Naive thymus-derived CD4-positive, alpha-beta T cell (primary cell): ENCODE results near the gene AGAP9. TPM values are rescaled to one million over a fixed set of nuclear protein-coding genes. Genes with fewer than 3 reads are reported as not detected.
"Not testable (repeated sequence)": the region's sequence is repeated elsewhere in the genome, so short reads cannot be mapped to it uniquely, and the experiment has no call there.

Source experiments
- ATAC-seq: fragments of 150-1000 bp; cut with Tn5 transposase; 2 replicates; pipeline ENCODE4 v1.10.0; 2021; ENCODE audit warnings: mild to moderate bottlenecking, moderate library complexity
- CTCF ChIA-PET: fragments of 350-600 bp; sonication (Branson Sonifier 250); formaldehyde crosslinking; loops from one replicate; lab custom pipeline; 2021; ENCODE audit warnings: antibody characterized with exemption; lab: Charles Lee
- POLR2A ChIA-PET: fragments of 350-600 bp; sonication (Branson Sonifier 250); formaldehyde crosslinking; loops from one replicate; lab custom pipeline; 2021; ENCODE audit warnings: antibody characterized with exemption, inconsistent platforms; lab: Charles Lee
- DNase-seq, 9 donors: peaks; one replicate each; pipeline versions ENCODE4 v3.0.0 to v3.0.0-alpha.2; 2020 to 2022; ENCODE audit warnings: mixed read lengths in 1 of 9
- H3K27ac ChIP-seq: one replicate; pipeline ENCODE4 v1.7.0; 2013; ENCODE audit warnings: mild to moderate bottlenecking, low read depth, low read length, moderate library complexity
- H3K27me3 ChIP-seq, 2 donors: one replicate each; pipeline ENCODE4 v1.7.0; 2013; ENCODE audit warnings: low read length in 2 of 2, mild to moderate bottlenecking in 2 of 2, moderate library complexity in 2 of 2; ENCODE audit not compliant: control insufficient read depth in 2 of 2, insufficient read depth in 2 of 2
- H3K36me3 ChIP-seq, 3 experiments: 1 replicate in 2 of 3; 2 replicates in 1 of 3; pipeline ENCODE4 v1.7.0; 2013; ENCODE audit warnings: low read length in 3 of 3, mild to moderate bottlenecking in 3 of 3, moderate library complexity in 1 of 3; ENCODE audit not compliant: insufficient read depth in 3 of 3, control insufficient read depth in 2 of 3
- H3K4me1 ChIP-seq, 2 donors: one replicate each; pipeline ENCODE4 v1.7.0; 2013; ENCODE audit warnings: low read length in 2 of 2, mild to moderate bottlenecking in 2 of 2, moderate library complexity in 1 of 2; ENCODE audit not compliant: control insufficient read depth in 2 of 2, insufficient read depth in 2 of 2
- H3K4me3 ChIP-seq: 2 replicates; pipeline ENCODE4 v1.7.0; 2013; ENCODE audit warnings: mild to moderate bottlenecking, low read length
- H3K9me3 ChIP-seq, 3 experiments: 1 replicate in 2 of 3; 2 replicates in 1 of 3; pipeline ENCODE4 v1.7.0; 2013; ENCODE audit warnings: low read length in 3 of 3; ENCODE audit not compliant: control insufficient read depth in 2 of 3
- H3K27ac Mint-ChIP-seq, 9 donors: one replicate each; pipeline ENCODE4 v1.8.0; 2020 to 2022; ENCODE audit warnings: mixed read lengths in 9 of 9, mild to moderate bottlenecking in 8 of 9, moderate library complexity in 5 of 9, inconsistent platforms in 2 of 9
- H3K27me3 Mint-ChIP-seq, 5 donors: one replicate each; pipeline ENCODE4 v1.8.0; 2021 to 2022; ENCODE audit warnings: mixed read lengths in 5 of 5, mild to moderate bottlenecking in 1 of 5
- H3K36me3 Mint-ChIP-seq, 5 donors: one replicate each; pipeline ENCODE4 v1.8.0; 2020 to 2022; ENCODE audit warnings: mixed read lengths in 5 of 5, mild to moderate bottlenecking in 3 of 5, inconsistent platforms in 1 of 5
- H3K4me1 Mint-ChIP-seq, 7 donors: one replicate each; pipeline ENCODE4 v1.8.0; 2020 to 2022; ENCODE audit warnings: mixed read lengths in 7 of 7, mild to moderate bottlenecking in 3 of 7, inconsistent platforms in 1 of 7
- H3K4me3 Mint-ChIP-seq, 10 donors: one replicate each; pipeline ENCODE4 v1.8.0; 2020 to 2022; ENCODE audit warnings: mild to moderate bottlenecking in 10 of 10, mixed read lengths in 10 of 10, moderate library complexity in 6 of 10, inconsistent platforms in 2 of 10
- H3K9me3 Mint-ChIP-seq, 11 donors: one replicate each; pipeline ENCODE4 v1.8.0; 2020 to 2022; ENCODE audit warnings: mixed read lengths in 11 of 11, mild to moderate bottlenecking in 4 of 11, inconsistent platforms in 1 of 11, moderate library complexity in 1 of 11
- intact Hi-C, 2 donors: fragments of 100-400 bp; cut with micrococcal nuclease; formaldehyde crosslinking; loops; one replicate each; pipeline ENCODE4 v1.15.1; 2023
- polyA plus RNA-seq, 2 donors: library from polyadenylated mRNA; unstranded; fragments of 300-500 nt; fragmentation: Illumina TruSeq; gene quantifications; one replicate each; pipeline ENCODE4 v1.2.3, GENCODE V29; 2021
- total RNA-seq, 6 experiments: library from RNA in 5 of 6; stranded (reverse) in 5 of 6; gene quantifications; 1 replicate in 5 of 6; 2 replicates in 1 of 6; pipeline ENCODE4 v1.2.3 and lab custom pipeline; 2021 to 2026

The AGAP9 gene
- total RNA-seq (10 to 100 TPM in 4 of 5 experiments, 1 to 10 TPM in 1; 9.7 to 20.4 (median 15.6) TPM), polyA plus RNA-seq (under 1 TPM; 0.19 to 0.91 TPM), total RNA-seq (lab: John Stamatoyannopoulos, UW) (10.5 reads per million, percentile 37 among the genes with 10 or more reads in this experiment)

DNA sequence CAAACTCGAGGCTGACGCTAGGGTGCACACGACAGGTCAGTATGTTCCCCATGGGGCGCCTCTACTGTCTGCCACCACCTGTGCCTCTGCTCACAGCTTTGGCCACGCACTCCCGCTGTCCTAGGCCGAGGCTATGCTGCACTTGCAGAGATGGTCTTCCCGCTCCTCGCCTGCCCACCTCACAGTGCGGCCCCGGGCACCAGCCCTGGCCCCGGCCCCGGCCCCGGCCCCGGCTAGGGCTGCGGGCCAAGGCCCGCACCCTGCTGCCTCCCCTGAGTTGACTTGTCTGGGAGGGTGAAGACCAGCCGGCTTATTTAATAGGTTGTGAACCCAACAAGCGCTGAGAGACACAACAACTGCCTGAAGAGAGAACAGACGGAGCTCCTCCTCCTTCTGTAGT lies at the start of gene AGAP9:
TSS of gene AGAP9 (minus strand) at position 164 of the 400 bp plus-strand sequence. CDS start at position 52, 112 bp downstream.
- POLR2A ChIA-PET, H3K4me3 ChIP-seq, H3K27ac Mint-ChIP-seq, CTCF ChIA-PET, intact Hi-C loops, DNase-seq, H3K4me1 Mint-ChIP-seq, H3K27ac ChIP-seq, H3K27me3 Mint-ChIP-seq, ATAC-seq, H3K36me3 ChIP-seq, H3K27me3 ChIP-seq, H3K9me3 Mint-ChIP-seq, H3K36me3 Mint-ChIP-seq, H3K4me3 Mint-ChIP-seq, H3K9me3 ChIP-seq, H3K4me1 ChIP-seq: not testable (repeated sequence)

- intact Hi-C loops, H3K9me3 ChIP-seq, H3K27me3 ChIP-seq, H3K27me3 Mint-ChIP-seq, POLR2A ChIA-PET, H3K27ac ChIP-seq, H3K4me1 ChIP-seq, H3K4me3 ChIP-seq, H3K27ac Mint-ChIP-seq, ATAC-seq, H3K36me3 Mint-ChIP-seq, DNase-seq, H3K4me3 Mint-ChIP-seq, H3K9me3 Mint-ChIP-seq, CTCF ChIA-PET, H3K4me1 Mint-ChIP-seq, H3K36me3 ChIP-seq: not testable (repeated sequence)
Measured at GRCh38 chr10:47571138-47571912, 47.9 kb upstream of the AGAP9 start.

DNA sequence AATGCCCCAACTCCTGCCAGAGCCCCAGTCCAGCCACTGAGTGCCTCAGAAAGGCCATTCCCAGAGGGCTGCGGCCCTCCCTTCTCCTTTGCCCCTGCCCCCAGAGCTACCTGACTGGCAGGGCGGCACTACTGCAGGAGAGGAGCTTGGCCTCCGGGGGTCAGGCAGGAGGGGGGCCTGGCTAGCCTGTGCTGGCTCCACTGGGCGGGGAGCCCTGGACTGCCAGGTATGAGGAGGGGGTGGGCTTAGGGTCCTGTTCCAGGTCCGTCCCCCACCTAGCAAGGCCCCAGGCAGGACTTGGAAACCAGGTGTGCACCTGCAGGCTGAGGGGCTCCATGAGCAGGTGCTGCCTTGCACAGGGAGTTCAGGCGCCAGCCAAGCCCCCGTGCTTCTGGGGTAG lies 43.3 kb upstream of the AGAP9 start:
- H3K4me1 ChIP-seq, H3K9me3 Mint-ChIP-seq, CTCF ChIA-PET, intact Hi-C loops, H3K4me1 Mint-ChIP-seq, H3K9me3 ChIP-seq, DNase-seq, H3K27me3 Mint-ChIP-seq, ATAC-seq, H3K4me3 ChIP-seq, H3K27me3 ChIP-seq, POLR2A ChIA-PET, H3K36me3 ChIP-seq, H3K27ac Mint-ChIP-seq, H3K27ac ChIP-seq, H3K36me3 Mint-ChIP-seq, H3K4me3 Mint-ChIP-seq: not testable (repeated sequence)

- POLR2A ChIA-PET, H3K4me1 ChIP-seq, H3K9me3 Mint-ChIP-seq, ATAC-seq, H3K4me1 Mint-ChIP-seq, H3K27ac Mint-ChIP-seq, DNase-seq, H3K27me3 ChIP-seq, intact Hi-C loops, H3K27ac ChIP-seq, H3K36me3 ChIP-seq, H3K27me3 Mint-ChIP-seq, H3K9me3 ChIP-seq, H3K36me3 Mint-ChIP-seq, H3K4me3 ChIP-seq, CTCF ChIA-PET, H3K4me3 Mint-ChIP-seq: not testable (repeated sequence)
Measured at GRCh38 chr10:47566108-47566699, 42.8 kb upstream of the AGAP9 start.

DNA sequence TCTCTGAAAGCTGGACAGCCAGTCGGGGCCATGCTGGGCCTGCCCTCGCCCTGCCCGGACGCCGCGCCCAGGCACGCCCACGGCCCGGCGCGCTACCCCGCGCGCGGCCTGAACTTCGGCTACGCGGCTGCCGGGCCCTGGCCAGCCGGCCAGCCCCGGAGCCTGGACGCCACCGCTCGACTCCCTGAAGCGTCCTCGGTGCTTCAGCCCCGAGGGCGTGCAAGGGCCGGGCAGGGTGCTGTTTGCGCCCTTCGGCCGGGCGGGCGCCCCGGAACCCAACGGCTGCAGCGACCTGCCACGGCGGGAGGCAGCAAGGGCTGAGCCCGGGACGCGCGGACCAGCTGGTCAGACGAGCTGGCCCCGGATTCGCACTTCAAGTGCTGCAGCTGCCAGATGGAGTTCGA lies 42.1 kb upstream of the AGAP9 start:
- ATAC-seq: peak; percentile 18
- H3K4me1 Mint-ChIP-seq, H3K27me3 Mint-ChIP-seq, H3K9me3 Mint-ChIP-seq, H3K4me1 ChIP-seq, intact Hi-C loops, H3K36me3 Mint-ChIP-seq, H3K4me3 ChIP-seq, H3K27me3 ChIP-seq, H3K36me3 ChIP-seq, CTCF ChIA-PET, H3K9me3 ChIP-seq, POLR2A ChIA-PET, H3K27ac Mint-ChIP-seq, H3K4me3 Mint-ChIP-seq, DNase-seq, H3K27ac ChIP-seq: not testable (repeated sequence)

- POLR2A ChIA-PET, H3K36me3 ChIP-seq, ATAC-seq, DNase-seq, H3K27ac ChIP-seq, H3K27me3 ChIP-seq, CTCF ChIA-PET, H3K4me1 ChIP-seq, H3K27me3 Mint-ChIP-seq, H3K4me3 Mint-ChIP-seq, H3K9me3 Mint-ChIP-seq, H3K4me3 ChIP-seq, intact Hi-C loops, H3K9me3 ChIP-seq, H3K4me1 Mint-ChIP-seq, H3K27ac Mint-ChIP-seq, H3K36me3 Mint-ChIP-seq: not testable (repeated sequence)
Measured at GRCh38 chr10:47564953-47565352, 41.5 kb upstream of the AGAP9 start.

DNA sequence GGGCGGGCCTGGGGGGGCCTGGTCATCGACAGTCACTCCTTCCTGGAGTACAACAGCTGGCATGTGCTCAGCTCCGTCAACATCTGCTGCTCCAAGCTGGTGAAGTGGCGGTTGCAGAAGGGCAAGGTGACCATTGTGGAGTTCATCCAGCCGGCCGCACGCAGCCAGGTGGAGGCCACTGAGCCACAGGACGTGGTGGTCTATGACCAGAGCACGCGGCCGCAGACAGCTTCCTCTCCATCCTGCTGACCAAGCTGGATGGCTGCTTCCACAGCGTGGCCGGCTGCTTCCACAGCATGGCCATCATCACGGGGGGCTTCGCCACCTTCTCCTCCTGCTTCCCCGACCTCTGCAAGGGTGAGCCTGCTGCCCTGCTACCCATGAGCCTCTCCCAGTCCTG lies 40.9 kb upstream of the AGAP9 start:
- H3K27me3 ChIP-seq: not testable (repeated sequence)

More for the DNA sequence above, 40.9 kb upstream of the AGAP9 start:
- CTCF ChIA-PET, H3K36me3 Mint-ChIP-seq, H3K9me3 ChIP-seq, H3K27ac Mint-ChIP-seq, H3K4me1 Mint-ChIP-seq, intact Hi-C loops, H3K9me3 Mint-ChIP-seq, H3K4me3 ChIP-seq, POLR2A ChIA-PET, H3K36me3 ChIP-seq, H3K27ac ChIP-seq, H3K4me1 ChIP-seq, ATAC-seq, H3K4me3 Mint-ChIP-seq, H3K27me3 Mint-ChIP-seq, DNase-seq: not testable (repeated sequence)
